ENCODE data around the gene KSR2.

The KSR2 gene

DNA sequence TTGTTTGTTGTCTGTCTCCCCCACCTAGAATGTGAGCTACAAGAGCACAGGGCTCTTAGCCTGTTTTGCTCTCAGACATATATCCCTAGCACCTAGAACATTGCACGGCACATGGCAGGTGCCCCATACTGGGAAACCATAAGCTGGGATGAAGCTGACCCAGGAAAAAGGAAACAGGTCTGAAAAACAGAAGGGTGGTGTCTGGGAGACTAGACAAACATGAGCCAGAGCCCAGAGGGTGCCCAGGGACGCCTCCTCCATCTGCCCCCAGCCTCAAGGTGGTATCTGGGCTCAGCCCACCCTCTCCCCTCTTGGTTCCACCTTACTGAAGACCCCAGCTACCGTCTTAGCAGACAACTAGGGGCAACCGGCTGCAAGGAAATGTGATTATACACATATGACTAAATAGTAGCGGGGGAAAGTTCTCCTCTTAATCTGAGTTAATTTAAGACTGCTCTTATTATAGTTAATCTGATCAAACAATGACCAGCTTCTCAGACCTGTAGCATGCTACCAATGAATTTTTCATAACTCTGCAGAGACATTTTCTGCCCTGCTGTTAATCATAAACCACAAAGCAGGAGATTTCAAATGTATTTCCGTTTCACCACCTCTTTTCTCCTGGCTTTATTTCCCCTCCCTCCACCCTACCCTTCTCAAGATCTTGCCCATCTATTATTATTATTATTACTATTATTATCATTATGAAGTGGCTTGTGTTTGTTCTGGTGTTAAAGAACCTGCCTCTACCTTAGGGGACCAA is 31.9 kb downstream of the KSR2 start:
- TF ChIP-seq CTCF (IDR thresholded peaks at IDR 0.05) = no peak
- Histone ChIP-seq H3K9me3 (no peaks in the 10 kb centered on the region), H3K27me3 (no peaks in the 10 kb centered on the region), H3K4me3 (no peak overlapping the region), H3K4me1 (no peaks in the 10 kb centered on the region), H3K36me3 (no peaks in the 10 kb centered on the region), H3K27ac (no peak overlapping the region)
- intact Hi-C loops (cut with DNase I; ENCODE audit: low total_unique reads) = no loop called here
- no peak for DNase-seq

DNA sequence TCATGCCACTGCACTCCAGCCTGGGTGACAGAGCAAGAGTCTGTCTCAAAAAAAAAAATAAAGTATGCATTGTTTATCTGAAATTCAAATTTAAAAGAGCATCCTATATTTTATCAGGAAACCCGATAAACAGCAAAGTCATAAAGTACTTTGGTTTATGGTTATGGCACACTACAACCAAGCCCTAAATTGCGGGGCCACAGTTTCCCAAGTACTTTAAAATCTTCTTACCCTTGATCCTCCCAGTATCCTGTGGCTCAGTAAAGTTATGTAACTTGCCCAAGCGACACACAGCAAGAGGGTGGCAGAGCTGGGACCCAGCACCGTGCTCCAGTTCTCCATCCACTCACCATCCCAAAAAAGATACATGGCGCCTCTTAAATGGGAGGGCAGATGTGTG is 35.2 kb downstream of the KSR2 start:
- intact Hi-C loops (cut with DNase I; ENCODE audit: low total_unique reads) = no loop called here
- no peaks in the 10 kb centered on the region for H3K27me3 ChIP-seq
- no peaks in the 10 kb centered on the region for H3K9me3 ChIP-seq
- H3K27ac ChIP-seq = no peak overlapping the region
- no peak for DNase-seq
- no peak overlapping the region for H3K4me3 ChIP-seq
- H3K4me1 ChIP-seq = no peaks in the 10 kb centered on the region
- TF ChIP-seq CTCF (IDR thresholded peaks at IDR 0.05) = no peak
- no peaks in the 10 kb centered on the region for H3K36me3 ChIP-seq

- no peak for TF ChIP-seq CTCF (IDR thresholded peaks at IDR 0.05)
- H3K27me3 ChIP-seq = no peaks in the 10 kb centered on the region
- intact Hi-C loops (cut with DNase I; ENCODE audit: low total_unique reads) = no loop called here
- no peaks in the 10 kb centered on the region for H3K9me3 ChIP-seq
- H3K36me3 ChIP-seq = no peaks in the 10 kb centered on the region
- H3K4me1 ChIP-seq = no peaks in the 10 kb centered on the region
- no peak for DNase-seq
- no peak overlapping the region for H3K4me3 ChIP-seq
- H3K27ac ChIP-seq = no peak overlapping the region
Measured at GRCh38 chr12:117926391-117926899, 42.3 kb downstream of the KSR2 start.

- no peak overlapping the region for H3K4me3 ChIP-seq
- no peaks in the 10 kb centered on the region for H3K36me3 ChIP-seq
- no peaks in the 10 kb centered on the region for H3K4me1 ChIP-seq
- DNase-seq = no peak
- no peaks in the 10 kb centered on the region for H3K27me3 ChIP-seq
- no peaks in the 10 kb centered on the region for H3K9me3 ChIP-seq
- no peak overlapping the region for H3K27ac ChIP-seq
- TF ChIP-seq CTCF (IDR thresholded peaks at IDR 0.05) = no peak
- intact Hi-C loops (cut with DNase I; ENCODE audit: low total_unique reads) = no loop called here
Measured at GRCh38 chr12:117921929-117922777, 46.6 kb downstream of the KSR2 start.

DNA sequence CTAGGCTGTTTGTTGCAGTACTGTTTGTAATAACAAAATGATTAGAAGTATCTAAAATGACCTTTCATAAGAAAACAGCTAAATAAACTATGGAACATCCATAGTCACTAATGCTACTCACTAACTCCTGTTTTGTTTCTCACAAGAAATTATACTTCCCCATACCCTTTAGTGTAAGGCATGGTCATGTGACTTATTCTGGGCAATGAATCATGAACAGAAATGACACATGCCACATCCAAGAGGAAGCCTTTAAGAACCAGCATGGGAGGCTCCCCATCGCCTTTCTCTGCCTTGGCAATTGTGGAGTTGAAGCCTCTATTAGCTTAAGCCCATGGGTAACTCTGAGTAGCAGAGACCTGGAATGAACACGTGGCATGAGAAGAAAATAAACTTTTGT is 49.3 kb downstream of the KSR2 start:
- intact Hi-C loops (cut with DNase I; ENCODE audit: low total_unique reads) = no loop called here
- H3K4me1 ChIP-seq = no peaks in the 10 kb centered on the region
- H3K36me3 ChIP-seq = no peaks in the 10 kb centered on the region
- no peak for TF ChIP-seq CTCF (IDR thresholded peaks at IDR 0.05)
- no peaks in the 10 kb centered on the region for H3K9me3 ChIP-seq
- no peak overlapping the region for H3K4me3 ChIP-seq
- no peak overlapping the region for H3K27ac ChIP-seq
- H3K27me3 ChIP-seq = no peaks in the 10 kb centered on the region
- DNase-seq = no peak
